ENCODE data around the gene GARNL3. TPM values are rescaled to one million over a fixed set of nuclear protein-coding genes. Genes with fewer than 3 reads are reported as not detected.
A peak's percentile ranks its signal among the peaks of the same experiment; 100 is the strongest.

Gene GARNL3
- total RNA-seq, 1 donor from 2014 or later: 5.4 TPM

GRCh38 chr9:127341152-127341551 lies 76.6 kb downstream of the GARNL3 start:
- no peak overlapping the region for H3K4me3 Mint-ChIP-seq (ENCODE audit: unreplicated experiment)
- no peak overlapping the region for H3K27ac Mint-ChIP-seq (ENCODE audit: unreplicated experiment)
- H3K9ac ChIP-seq (ENCODE audit: low read length): no peak overlapping the region
- H3K27me3 ChIP-seq (ENCODE audit: insufficient read depth, low read length): no peaks in the 10 kb centered on the region
- peaks cover 29% of the 10 kb centered on the region for H3K4me1 Mint-ChIP-seq (ENCODE audit: low read depth, unreplicated experiment)
- H3K4me1 ChIP-seq (ENCODE audit: insufficient read depth, low read length): peaks cover 17% of the 10 kb centered on the region
- no peak overlapping the region for H3K27ac ChIP-seq (ENCODE audit: low read depth, low read length)
- no peaks in the 10 kb centered on the region for H3K9me3 Mint-ChIP-seq (ENCODE audit: unreplicated experiment)
- FAIRE-seq (no peak), DNase-seq (ENCODE audit: low read depth) (no peak)
- H3K4me3 ChIP-seq (ENCODE audit: insufficient read depth, low read depth, low read length): no peak overlapping the region
- H4K20me1 ChIP-seq (ENCODE audit: insufficient read depth, low read length): no peaks in the 10 kb centered on the region
- no peak overlapping the region for H3K4me2 ChIP-seq (ENCODE audit: low read length)
- H3K27me3 Mint-ChIP-seq (ENCODE audit: low read depth, unreplicated experiment): no peaks in the 10 kb centered on the region
- no peaks in the 10 kb centered on the region for H3K36me3 ChIP-seq (ENCODE audit: insufficient read depth, low read length)
- no peak overlapping the region for H2AFZ ChIP-seq (ENCODE audit: low read depth, low read length)
- no peaks in the 10 kb centered on the region for H3K9me3 ChIP-seq (ENCODE audit: insufficient read depth, low read depth, low read length)
- H3K36me3 Mint-ChIP-seq (ENCODE audit: low read depth, unreplicated experiment): peaks cover 6% of the 10 kb centered on the region
- no peak for TF ChIP-seq EZH2 (IDR thresholded peaks at IDR 0.05; ENCODE audit: insufficient read depth, low read length)
- TF ChIP-seq CTCF (IDR thresholded peaks at IDR 0.05; ENCODE audit: insufficient read depth, low read depth, low read length): no peak
- H3K79me2 ChIP-seq (ENCODE audit: insufficient read depth, low read length): no peaks in the 10 kb centered on the region

DNA sequence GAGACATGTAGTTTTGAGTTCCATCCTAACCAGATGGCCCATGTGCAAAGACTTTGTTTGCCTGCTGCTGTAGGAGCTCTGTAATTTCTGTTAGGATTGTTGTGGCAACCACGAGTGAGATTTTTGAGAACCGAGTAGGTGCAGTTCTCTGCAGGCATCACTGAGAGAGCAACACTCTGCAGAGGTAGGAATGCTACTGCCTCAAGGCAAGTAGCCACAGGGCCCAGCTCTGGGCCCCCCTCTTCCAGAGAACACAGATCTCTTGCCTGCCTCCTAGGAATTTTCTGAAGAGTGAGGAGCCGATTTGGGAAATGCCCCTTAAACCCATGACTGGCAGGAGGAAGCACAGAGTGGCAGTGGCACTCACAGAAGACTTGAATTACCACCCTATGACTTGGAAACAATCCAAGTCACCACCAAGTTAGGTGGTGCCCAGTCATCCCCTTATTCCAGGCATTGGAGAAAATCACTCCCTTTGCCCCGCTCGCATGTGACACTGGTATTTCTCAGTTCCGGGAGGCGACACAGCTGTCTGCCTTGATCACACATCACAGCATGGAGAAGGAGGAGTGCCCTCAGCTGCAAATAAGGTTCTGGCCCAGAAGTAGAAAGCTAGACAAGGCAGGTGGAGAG lies 79.9 kb downstream of the GARNL3 start:
- Histone ChIP-seq H3K9me3 (ENCODE audit: insufficient read depth, low read depth, low read length) (no peaks in the 10 kb centered on the region), H3K4me3 (ENCODE audit: insufficient read depth, low read depth, low read length) (no peak overlapping the region), H3K4me2 (ENCODE audit: low read length) (no peak overlapping the region), H2AFZ (ENCODE audit: low read depth, low read length) (no peak overlapping the region), H3K27ac (ENCODE audit: low read depth, low read length) (no peak overlapping the region), H4K20me1 (ENCODE audit: insufficient read depth, low read length) (no peaks in the 10 kb centered on the region), H3K79me2 (ENCODE audit: insufficient read depth, low read length) (no peaks in the 10 kb centered on the region), H3K9ac (ENCODE audit: low read length) (no peak overlapping the region), H3K27me3 (ENCODE audit: insufficient read depth, low read length) (no peaks in the 10 kb centered on the region), H3K4me1 (ENCODE audit: insufficient read depth, low read length) (no peaks in the 10 kb centered on the region), H3K36me3 (ENCODE audit: insufficient read depth, low read length) (no peaks in the 10 kb centered on the region)
- H3K27me3 Mint-ChIP-seq (ENCODE audit: low read depth, unreplicated experiment): no peaks in the 10 kb centered on the region
- H3K36me3 Mint-ChIP-seq (ENCODE audit: low read depth, unreplicated experiment): peaks cover 7% of the 10 kb centered on the region
- FAIRE-seq (no peak), DNase-seq (ENCODE audit: low read depth) (peak; percentile 22)
- H3K9me3 Mint-ChIP-seq (ENCODE audit: unreplicated experiment): no peaks in the 10 kb centered on the region
- TF ChIP-seq CTCF (IDR thresholded peaks at IDR 0.05; ENCODE audit: insufficient read depth, low read depth, low read length): no peak
- H3K27ac Mint-ChIP-seq (ENCODE audit: unreplicated experiment): no peak overlapping the region
- peaks cover 10% of the 10 kb centered on the region for H3K4me1 Mint-ChIP-seq (ENCODE audit: low read depth, unreplicated experiment)
- H3K4me3 Mint-ChIP-seq (ENCODE audit: unreplicated experiment): no peak overlapping the region

DNA sequence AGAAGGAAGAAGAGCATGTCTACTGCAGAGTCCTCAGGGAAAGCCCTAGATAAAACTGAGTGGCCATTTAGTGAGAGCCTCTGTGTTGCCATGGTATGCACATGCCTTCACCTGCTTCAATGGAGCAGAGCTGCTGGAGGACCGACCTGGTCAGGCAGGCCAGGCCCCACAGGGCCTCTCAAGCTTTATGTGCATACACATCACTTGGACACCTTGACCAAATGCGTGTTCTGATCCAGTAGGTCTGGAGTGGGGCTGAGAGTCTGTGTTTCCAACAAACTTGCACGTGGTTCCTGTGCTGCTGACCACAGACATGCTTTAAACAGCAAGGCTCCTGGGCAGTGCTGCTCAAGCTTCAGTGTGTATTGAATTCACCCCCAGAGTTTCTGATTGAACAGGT lies 81.0 kb downstream of the GARNL3 start:
- H3K4me2 ChIP-seq (ENCODE audit: low read length): no peak overlapping the region
- H4K20me1 ChIP-seq (ENCODE audit: insufficient read depth, low read length): no peaks in the 10 kb centered on the region
- H3K9ac ChIP-seq (ENCODE audit: low read length): no peak overlapping the region
- H3K27ac ChIP-seq (ENCODE audit: low read depth, low read length): no peak overlapping the region
- H3K4me3 Mint-ChIP-seq (ENCODE audit: unreplicated experiment): no peak overlapping the region
- peaks cover 10% of the 10 kb centered on the region for H3K4me1 Mint-ChIP-seq (ENCODE audit: low read depth, unreplicated experiment)
- no peaks in the 10 kb centered on the region for H3K9me3 Mint-ChIP-seq (ENCODE audit: unreplicated experiment)
- H3K9me3 ChIP-seq (ENCODE audit: insufficient read depth, low read depth, low read length): no peaks in the 10 kb centered on the region
- H2AFZ ChIP-seq (ENCODE audit: low read depth, low read length): no peak overlapping the region
- H3K36me3 Mint-ChIP-seq (ENCODE audit: low read depth, unreplicated experiment): peaks cover 7% of the 10 kb centered on the region
- H3K27me3 ChIP-seq (ENCODE audit: insufficient read depth, low read length): peaks cover 3% of the 10 kb centered on the region
- DNase-seq (ENCODE audit: low read depth) (no peak), FAIRE-seq (no peak)
- H3K27me3 Mint-ChIP-seq (ENCODE audit: low read depth, unreplicated experiment): no peaks in the 10 kb centered on the region
- no peaks in the 10 kb centered on the region for H3K4me1 ChIP-seq (ENCODE audit: insufficient read depth, low read length)
- H3K79me2 ChIP-seq (ENCODE audit: insufficient read depth, low read length): no peaks in the 10 kb centered on the region
- H3K36me3 ChIP-seq (ENCODE audit: insufficient read depth, low read length): no peaks in the 10 kb centered on the region
- TF ChIP-seq EZH2 (IDR thresholded peaks at IDR 0.05; ENCODE audit: insufficient read depth, low read length) (no peak), CTCF (IDR thresholded peaks at IDR 0.05; ENCODE audit: insufficient read depth, low read depth, low read length) (no peak)
- H3K27ac Mint-ChIP-seq (ENCODE audit: unreplicated experiment): no peak overlapping the region
- no peak overlapping the region for H3K4me3 ChIP-seq (ENCODE audit: insufficient read depth, low read depth, low read length)

Data from astrocyte (in vitro differentiated cells and primary cell).